ENCODE measurements around the gene HHIPL1. TPM values are rescaled to one million over a fixed set of nuclear protein-coding genes. Genes with fewer than 3 reads are reported as not detected.
"Not testable (repeated sequence)": the region's sequence is repeated elsewhere in the genome, so short reads cannot be mapped to it uniquely, and the experiment has no call there.

The HHIPL1 gene
- total and polyA plus RNA-seq, 2 experiments from 2014 or later = 0.83 to 1.4 TPM

- H3K9me2 ChIP-seq (replicated peaks; ENCODE audit: insufficient read depth) = no peaks in the 10 kb centered on the region
- H4K20me1 ChIP-seq (ENCODE audit: insufficient read depth, poor library complexity, severe bottlenecking) = no peaks in the 10 kb centered on the region
- no peaks in the 10 kb centered on the region for H3K9me3 ChIP-seq (ENCODE audit: low read depth)
- no peaks in the 10 kb centered on the region for H3K79me2 ChIP-seq
- H3K4me1 ChIP-seq (ENCODE audit: insufficient read depth) = peaks cover 14% of the 10 kb centered on the region
- peaks cover 11% of the 10 kb centered on the region for H3K27me3 ChIP-seq
- H3K36me3 ChIP-seq (replicated peaks; ENCODE audit: insufficient read depth, low read depth) = no peaks in the 10 kb centered on the region
- H2AFZ ChIP-seq = no peak overlapping the region
- H3K27ac ChIP-seq = no peak overlapping the region
- peak overlapping the region; percentile 46 for H3K4me2 ChIP-seq
- no peak overlapping the region for H3K4me3 ChIP-seq
- 51% methylated on average over 24 of the region's 58 CpGs for WGBS (ENCODE audit: low lambda C conversion rate, missing lambda C conversion rate)
- no peak for DNase-seq (ENCODE audit: low spot score)
- TF ChIP-seq EZH2 (IDR thresholded peaks at IDR 0.05; ENCODE audit: borderline replicate concordance) = no peak
- no peak for TF ChIP-seq EZH2phosphoT487 (IDR thresholded peaks at IDR 0.05; ENCODE audit: low read depth, severe bottlenecking, unreplicated experiment)
- TF ChIP-seq, protein P1, sequence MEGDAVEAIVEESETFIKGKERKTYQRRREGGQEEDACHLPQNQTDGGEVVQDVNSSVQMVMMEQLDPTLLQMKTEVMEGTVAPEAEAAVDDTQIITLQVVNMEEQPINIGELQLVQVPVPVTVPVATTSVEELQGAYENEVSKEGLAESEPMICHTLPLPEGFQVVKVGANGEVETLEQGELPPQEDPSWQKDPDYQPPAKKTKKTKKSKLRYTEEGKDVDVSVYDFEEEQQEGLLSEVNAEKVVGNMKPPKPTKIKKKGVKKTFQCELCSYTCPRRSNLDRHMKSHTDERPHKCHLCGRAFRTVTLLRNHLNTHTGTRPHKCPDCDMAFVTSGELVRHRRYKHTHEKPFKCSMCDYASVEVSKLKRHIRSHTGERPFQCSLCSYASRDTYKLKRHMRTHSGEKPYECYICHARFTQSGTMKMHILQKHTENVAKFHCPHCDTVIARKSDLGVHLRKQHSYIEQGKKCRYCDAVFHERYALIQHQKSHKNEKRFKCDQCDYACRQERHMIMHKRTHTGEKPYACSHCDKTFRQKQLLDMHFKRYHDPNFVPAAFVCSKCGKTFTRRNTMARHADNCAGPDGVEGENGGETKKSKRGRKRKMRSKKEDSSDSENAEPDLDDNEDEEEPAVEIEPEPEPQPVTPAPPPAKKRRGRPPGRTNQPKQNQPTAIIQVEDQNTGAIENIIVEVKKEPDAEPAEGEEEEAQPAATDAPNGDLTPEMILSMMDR (IDR thresholded peaks at IDR 0.05; ENCODE audit: poor library complexity) = no peak
Observed at GRCh38 chr14:99659333-99659741, 14.4 kb downstream of the HHIPL1 start.

GRCh38 chr14:99660006-99660566 is 15.2 kb downstream of the HHIPL1 start:
- no peak for DNase-seq (ENCODE audit: low spot score)
- Histone ChIP-seq H3K79me2 (no peaks in the 10 kb centered on the region), H4K20me1 (ENCODE audit: insufficient read depth, poor library complexity, severe bottlenecking) (no peaks in the 10 kb centered on the region), H2AFZ (no peak overlapping the region), H3K36me3 (replicated peaks; ENCODE audit: insufficient read depth, low read depth) (no peaks in the 10 kb centered on the region), H3K27ac (no peak overlapping the region), H3K9me2 (replicated peaks; ENCODE audit: insufficient read depth) (no peaks in the 10 kb centered on the region), H3K4me2 (peak overlapping the region; percentile 46), H3K4me1 (ENCODE audit: insufficient read depth) (peaks cover 17% of the 10 kb centered on the region), H3K9me3 (ENCODE audit: low read depth) (no peaks in the 10 kb centered on the region), H3K4me3 (no peak overlapping the region), H3K27me3 (peaks cover 11% of the 10 kb centered on the region)
- WGBS (ENCODE audit: low lambda C conversion rate, missing lambda C conversion rate) = 70% methylated on average over 25 of the region's 37 CpGs
- TF ChIP-seq, protein P1 (IDR thresholded peaks at IDR 0.05; ENCODE audit: poor library complexity) = no peak
- TF ChIP-seq EZH2 (IDR thresholded peaks at IDR 0.05; ENCODE audit: borderline replicate concordance) (no peak), EZH2phosphoT487 (IDR thresholded peaks at IDR 0.05; ENCODE audit: low read depth, severe bottlenecking, unreplicated experiment) (no peak)

- H3K27me3 ChIP-seq = peaks cover 11% of the 10 kb centered on the region
- no peaks in the 10 kb centered on the region for H3K9me2 ChIP-seq (replicated peaks; ENCODE audit: insufficient read depth)
- peaks cover 17% of the 10 kb centered on the region for H3K4me1 ChIP-seq (ENCODE audit: insufficient read depth)
- no peaks in the 10 kb centered on the region for H3K36me3 ChIP-seq (replicated peaks; ENCODE audit: insufficient read depth, low read depth)
- no peak overlapping the region for H3K4me2 ChIP-seq
- TF ChIP-seq EZH2phosphoT487 (IDR thresholded peaks at IDR 0.05; ENCODE audit: low read depth, severe bottlenecking, unreplicated experiment) = no peak
- TF ChIP-seq EZH2 (IDR thresholded peaks at IDR 0.05; ENCODE audit: borderline replicate concordance) = no peak
- TF ChIP-seq, protein P1 (IDR thresholded peaks at IDR 0.05; ENCODE audit: poor library complexity) = no peak
- no peak overlapping the region for H3K27ac ChIP-seq
- 67% methylated on average over 4 of the region's 4 CpGs for WGBS (ENCODE audit: low lambda C conversion rate, missing lambda C conversion rate)
- no peak overlapping the region for H3K4me3 ChIP-seq
- no peak for DNase-seq (ENCODE audit: low spot score)
- no peaks in the 10 kb centered on the region for H3K9me3 ChIP-seq (ENCODE audit: low read depth)
- H3K79me2 ChIP-seq = no peaks in the 10 kb centered on the region
- H4K20me1 ChIP-seq (ENCODE audit: insufficient read depth, poor library complexity, severe bottlenecking) = no peaks in the 10 kb centered on the region
- H2AFZ ChIP-seq = no peak overlapping the region
Observed at GRCh38 chr14:99660794-99661193, 15.9 kb downstream of the HHIPL1 start.

DNA sequence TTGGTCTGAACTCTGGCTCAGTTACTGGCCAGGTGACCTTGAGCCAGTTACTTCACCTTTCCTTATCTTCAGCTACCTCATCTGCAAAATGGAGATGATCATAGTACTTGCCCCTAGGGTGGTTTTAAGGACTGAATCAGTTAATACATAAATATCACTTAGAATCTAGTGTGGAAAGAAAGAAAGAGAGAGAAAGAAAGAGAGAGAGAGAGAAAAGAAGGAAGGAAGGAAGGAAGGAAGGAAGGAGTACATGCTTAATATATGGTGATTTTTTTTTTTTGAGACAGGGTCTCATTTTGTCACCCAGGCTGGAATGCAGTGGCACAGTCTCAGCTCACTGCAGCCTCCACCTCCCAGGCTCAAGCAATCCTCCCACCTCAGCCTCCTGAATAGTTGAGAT is 16.3 kb downstream of the HHIPL1 start:
- H3K9me2 ChIP-seq (replicated peaks; ENCODE audit: insufficient read depth); H3K27ac ChIP-seq; H3K4me3 ChIP-seq; H3K79me2 ChIP-seq; H4K20me1 ChIP-seq (ENCODE audit: insufficient read depth, poor library complexity, severe bottlenecking); H3K4me2 ChIP-seq; H3K9me3 ChIP-seq (ENCODE audit: low read depth); H2AFZ ChIP-seq; H3K36me3 ChIP-seq (replicated peaks; ENCODE audit: insufficient read depth, low read depth); DNase-seq (ENCODE audit: low spot score): not testable (repeated sequence)
- peaks cover 17% of the 10 kb centered on the region for H3K4me1 ChIP-seq (ENCODE audit: insufficient read depth)
- H3K27me3 ChIP-seq = peaks cover 11% of the 10 kb centered on the region
